T-helper 1 cell (primary cell): ENCODE data around the gene WDR33.

Source experiments
- DNase-seq, 5 donors: peaks; one replicate each; pipeline ENCODE4 v3.0.0-alpha.2; 2012 to 2020

WDR33 gene

DNA sequence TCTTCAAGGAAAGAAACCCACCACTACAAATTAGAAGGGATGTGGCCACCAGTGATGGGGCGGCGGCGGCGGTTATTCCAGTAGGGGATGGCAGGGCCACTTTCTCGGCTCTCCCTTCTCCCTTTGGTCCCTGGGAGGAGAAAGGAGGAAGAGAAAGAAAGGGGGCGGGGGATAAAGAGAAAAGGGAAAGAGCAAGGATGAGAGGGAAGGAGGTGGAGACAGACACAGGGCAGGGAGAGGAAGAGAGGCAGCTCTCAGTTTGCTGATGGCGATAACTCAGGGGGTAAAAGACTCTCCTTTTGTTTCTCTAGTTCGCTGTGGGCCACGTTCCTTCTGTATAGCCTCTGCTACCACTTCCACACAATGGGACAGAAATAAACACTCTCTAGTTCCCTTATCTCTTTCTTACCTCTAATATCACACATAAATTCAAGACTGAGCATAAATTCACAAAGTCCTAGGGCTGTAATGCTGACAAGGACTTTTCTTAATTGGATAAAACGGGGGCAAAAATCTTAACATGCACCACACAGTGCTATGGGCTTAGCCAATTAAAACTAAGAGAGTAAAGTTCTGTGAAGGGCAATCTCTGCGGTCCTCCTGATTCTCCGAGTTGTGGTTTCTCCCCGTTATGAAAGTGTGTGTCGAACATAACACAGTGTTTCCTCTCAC, 95.1 kb downstream of the WDR33 start:
- no peak for DNase-seq

- no peak for DNase-seq
Observed at GRCh38 chr2:127713562-127713961, 97.4 kb downstream of the WDR33 start.

DNA sequence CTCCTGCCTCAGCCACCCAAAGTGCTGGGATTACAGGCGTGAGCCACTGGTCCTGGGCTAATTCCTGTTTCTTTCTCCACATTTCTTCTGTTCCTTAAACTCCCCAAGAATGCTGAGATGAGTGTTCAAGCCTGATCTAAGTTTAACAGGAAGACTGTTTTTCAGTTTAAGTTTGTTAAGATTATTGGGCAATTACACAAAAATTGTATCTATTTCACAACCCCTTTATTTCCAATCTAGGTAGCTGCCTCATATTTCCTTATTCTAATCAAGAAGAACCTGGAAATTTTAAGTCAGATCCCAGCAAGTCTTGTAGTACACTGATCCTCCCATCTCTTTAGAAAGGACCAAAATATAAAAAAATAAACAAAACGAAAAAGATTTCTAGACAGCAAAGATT, 98.0 kb downstream of the WDR33 start:
- no peak for DNase-seq

DNA sequence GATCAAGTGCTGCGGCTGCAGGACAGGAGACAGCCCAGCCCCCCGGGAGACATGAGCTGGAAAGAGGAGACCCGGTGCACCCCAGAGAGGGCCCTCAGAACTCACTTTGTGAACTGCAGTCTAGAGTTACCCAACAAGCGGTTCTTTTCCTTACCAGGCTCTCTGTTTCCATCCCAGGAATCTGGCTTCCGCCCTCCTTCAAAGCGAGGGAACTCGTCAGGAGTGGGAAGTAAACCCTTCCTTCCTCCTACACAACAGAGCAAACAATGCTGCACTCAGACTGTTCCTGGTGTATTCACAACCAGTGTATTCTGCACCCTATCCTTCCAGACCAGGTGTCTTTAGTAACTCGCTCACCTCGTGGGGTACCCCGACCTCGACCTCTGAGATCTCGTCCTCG, 101.6 kb downstream of the WDR33 start:
- DNase-seq, result no peak

DNA sequence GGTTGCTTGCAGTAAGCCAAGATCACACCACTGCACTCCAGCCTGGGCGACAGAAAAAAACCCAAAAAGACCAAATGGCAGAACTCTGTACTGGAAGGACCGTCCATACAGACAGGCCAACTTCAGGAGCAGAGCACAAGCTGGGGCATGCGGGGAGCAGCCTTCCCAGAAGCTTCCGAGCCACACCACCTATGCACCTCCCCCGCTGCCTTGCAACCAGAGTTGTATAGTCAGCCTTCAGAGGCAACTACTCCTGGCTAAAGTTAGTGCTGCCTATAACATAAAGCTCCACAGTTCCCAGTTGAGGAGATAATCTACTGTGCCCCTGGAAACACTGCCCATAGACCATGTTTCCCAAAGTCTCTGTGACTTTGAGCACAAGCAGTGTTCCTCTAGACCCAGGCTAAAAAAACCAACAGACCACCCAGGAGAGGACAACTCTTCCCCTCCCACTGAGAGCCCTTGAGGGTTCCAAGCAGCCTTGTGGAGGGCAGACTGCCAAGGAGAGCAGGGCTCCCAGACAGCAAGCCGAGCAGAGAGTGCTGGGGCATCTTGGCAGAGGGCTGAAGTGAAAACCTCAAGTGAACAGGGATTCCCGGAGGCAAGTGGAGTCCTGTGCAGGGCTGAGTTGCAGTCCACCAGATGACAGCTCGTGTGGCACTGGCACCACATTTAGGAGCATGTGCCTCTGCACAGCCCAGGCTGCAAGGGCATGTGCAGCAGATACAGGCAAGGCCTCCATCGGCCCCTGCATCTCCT, 102.9 kb downstream of the WDR33 start:
- no peak for DNase-seq

- no peak for DNase-seq
Observed at GRCh38 chr2:127706215-127706990, 104.6 kb downstream of the WDR33 start.

GRCh38 chr2:127705391-127706065, 105.4 kb downstream of the WDR33 start:
- no peak for DNase-seq

DNA sequence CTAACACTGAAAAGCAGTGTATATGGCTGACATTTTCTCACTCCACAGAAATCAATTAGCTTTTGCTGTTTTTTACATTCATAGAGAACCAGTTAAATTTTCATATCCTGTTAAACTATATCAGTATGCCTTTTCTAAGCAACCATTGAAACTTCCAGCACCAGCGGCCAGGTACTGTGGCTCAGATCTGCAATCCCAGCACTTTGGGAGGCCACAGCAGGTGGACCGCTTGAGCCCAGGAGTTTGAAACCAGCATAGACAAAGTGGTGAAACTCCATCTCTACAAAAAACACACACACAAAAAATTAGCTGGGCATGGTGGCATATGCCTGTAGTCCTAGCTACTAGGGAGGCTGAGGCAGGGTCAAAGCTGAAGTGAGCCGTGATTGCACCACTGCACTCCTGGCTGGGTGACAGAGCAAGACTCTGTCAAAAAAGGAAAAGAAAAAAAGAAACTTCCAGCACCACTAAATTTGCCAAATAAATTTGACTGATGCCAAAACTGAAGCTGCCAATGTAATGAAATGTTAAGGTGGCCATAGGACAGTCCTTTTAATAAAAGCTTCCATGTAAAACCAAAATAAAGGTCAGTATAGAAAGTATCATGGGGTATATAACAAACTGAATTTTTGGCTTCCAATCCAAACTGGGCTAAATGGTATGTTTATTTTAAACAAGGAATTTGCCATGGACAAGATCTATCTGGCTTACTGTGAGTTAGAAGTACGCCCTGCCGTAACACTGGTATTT, 106.2 kb downstream of the WDR33 start:
- no peak for DNase-seq

DNA sequence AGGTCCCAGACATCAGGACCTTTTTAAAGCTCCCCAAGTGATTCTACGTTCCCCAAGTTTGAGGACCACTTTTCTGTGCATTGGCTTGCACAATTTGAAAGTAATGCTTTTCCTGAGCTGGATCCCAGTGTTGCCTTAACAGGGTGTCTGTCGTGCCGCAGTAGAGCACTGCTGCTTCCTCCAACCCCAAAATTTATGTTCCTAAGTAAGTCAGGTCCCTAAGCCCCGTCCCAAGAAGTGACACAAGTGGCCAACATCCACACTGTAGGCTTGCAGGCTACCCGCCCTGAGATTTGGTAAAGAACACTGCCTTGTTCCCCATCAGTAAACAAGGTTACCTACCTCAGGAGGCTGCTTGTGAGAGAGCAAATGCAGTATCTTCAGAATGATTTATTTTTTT, 107.7 kb downstream of the WDR33 start:
- DNase-seq, result no peak

GRCh38 chr2:127702395-127703009, 108.5 kb downstream of the WDR33 start:
- DNase-seq, result no peak

DNA sequence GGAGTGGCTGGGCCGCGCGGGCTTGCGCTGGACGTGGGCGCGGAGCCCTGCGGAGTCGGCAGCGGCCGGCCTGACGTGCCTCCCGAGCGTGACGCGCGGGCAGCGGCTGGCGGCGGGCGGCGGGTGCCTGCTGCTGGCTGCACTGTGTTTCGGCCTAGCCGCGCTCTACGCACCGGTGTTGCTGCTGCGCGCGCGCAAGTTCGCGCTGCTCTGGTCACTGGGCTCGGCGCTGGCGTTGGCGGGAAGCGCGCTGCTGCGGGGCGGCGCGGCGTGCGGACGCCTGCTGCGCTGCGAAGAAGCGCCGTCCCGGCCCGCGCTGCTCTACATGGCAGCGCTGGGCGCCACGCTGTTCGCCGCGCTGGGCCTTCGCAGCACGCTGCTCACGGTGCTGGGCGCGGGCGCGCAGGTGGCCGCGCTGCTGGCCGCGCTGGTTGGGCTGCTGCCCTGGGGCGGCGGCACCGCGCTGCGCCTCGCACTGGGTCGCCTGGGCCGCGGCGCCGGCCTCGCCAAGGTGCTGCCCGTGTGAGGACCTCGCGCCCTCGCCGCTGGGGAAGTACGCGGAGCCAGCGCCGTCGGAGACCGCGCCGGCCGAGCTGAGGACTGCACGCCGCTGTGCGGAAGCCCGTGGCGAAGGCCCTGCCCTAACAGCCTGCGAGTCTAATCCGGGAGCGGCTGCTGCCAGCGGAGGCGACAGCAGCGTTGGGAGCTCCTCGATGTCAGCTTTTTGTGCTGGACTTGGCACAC, 109.1 kb downstream of the WDR33 start:
- DNase-seq, result peak; percentile 59 to 92 (median 73)

- peak; percentile 75 to 95 (median 84) for DNase-seq
Observed at GRCh38 chr2:127701193-127701650, 109.7 kb downstream of the WDR33 start, which contains the start of gene SFT2D3. TSS of gene SFT2D3 (plus strand) at chr2:127701497. CDS start at chr2:127701529, 32 bp downstream.

- peak in 1 of 5 donors; percentile 9 for DNase-seq
Observed at GRCh38 chr2:127700527-127701192, 110.3 kb downstream of the WDR33 start.

DNA sequence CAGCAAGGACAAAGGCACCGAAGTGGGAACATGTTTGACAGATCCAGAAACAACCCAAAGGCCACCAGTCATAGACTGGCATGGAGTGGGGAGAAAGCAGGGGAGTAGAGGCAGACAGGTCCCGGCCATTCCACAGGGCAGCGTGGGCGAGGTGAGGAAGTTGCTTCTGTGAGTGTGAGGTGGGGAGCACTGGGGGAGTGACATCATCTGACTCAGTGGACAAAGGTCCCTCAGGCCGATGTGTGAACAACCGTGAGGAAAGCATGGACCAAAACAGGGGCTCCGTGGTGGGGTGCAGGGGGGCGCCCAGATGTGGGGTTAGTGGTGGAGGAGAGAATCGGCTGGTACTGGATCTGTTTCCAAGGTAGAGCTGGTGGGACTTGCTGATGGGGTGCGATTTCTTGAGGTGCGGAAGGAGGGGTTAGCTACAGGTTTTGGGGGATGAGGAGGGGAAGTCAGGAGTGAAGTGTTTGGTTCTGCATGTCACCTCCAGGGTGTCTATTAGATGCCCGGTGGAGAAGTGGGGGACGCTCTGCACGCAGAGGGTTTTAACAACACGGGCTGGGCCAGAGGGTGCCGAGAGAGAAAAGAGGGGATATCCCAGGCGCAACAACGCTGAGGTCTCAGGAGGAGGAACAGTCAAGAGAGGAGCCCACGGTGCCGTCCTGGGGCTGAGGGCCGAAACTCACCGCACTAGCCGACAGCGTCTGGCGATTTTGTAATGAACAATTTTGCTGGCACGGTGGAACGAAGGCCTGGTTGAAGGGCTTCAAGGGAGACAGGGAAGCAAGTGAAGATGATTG, 112.2 kb downstream of the WDR33 start:
- no peak for DNase-seq

DNA sequence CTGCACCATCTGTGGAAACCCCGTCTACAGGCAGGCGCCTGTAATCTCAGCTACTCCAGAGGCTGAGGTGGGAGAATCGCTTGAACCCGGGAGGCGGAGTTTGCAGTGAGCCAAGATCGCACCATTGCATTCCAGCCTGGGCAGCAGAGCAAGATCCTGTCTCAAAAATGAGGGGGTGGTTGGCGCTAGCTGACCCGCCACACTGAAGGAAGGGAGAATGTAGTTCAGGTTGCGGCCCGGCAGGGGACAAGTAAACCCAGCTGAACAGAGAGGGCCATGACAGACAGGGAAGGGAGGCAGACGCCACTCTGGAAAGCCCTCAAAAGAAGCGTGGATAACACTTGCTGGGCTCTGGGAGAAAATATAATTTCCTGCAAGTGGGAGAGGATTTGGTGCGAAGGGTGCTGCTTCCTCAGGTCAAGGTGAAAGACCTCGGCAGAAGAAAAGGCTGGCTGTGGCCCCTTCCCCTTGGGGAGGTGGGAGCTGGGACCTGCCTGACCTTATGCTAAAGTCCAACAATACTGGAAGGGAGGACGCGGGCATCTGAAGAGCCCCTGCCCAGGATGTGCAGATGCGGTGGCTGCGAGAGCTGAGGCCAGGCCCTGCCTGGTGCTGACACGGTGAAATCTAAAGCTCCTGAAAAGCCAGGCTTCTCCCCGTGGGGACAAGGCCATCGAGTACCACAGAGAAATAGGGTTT, 113.3 kb downstream of the WDR33 start:
- DNase-seq, result no peak

- peak in 3 of 5 donors; percentile 18 to 49 (median 47) for DNase-seq
Observed at GRCh38 chr2:127695491-127696472, 115.2 kb downstream of the WDR33 start.

- DNase-seq, result no peak
Observed at GRCh38 chr2:127694986-127695385, 116.0 kb downstream of the WDR33 start.
